Measurements from ENCODE around the gene DNAH10. TPM values are rescaled to one million over a fixed set of nuclear protein-coding genes. Genes with fewer than 3 reads are reported as not detected.

Gene DNAH10
- total and polyA plus RNA-seq, 7 experiments from 2014 or later = 0.05 to 0.50 (median 0.10) TPM

DNA sequence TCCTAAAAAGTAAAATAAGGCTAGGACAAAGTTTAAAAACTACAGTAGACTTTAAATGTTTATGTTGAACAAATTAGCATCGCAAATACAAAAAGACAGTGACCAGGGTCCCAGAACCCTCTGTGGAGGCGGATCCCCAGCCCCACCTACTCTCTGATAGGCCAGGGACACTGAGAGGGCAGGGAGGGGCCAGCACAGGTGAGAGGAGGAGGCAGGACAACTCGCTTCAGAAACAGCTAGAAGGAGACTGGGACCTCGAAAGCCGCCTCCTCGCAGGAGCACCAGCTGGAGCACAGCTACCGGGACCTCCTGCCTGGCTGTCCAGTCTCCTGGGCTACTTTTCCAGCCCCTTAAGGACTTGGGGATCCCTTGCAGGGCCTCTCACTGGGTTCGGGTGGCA lies 992 bp downstream of the DNAH10 start:
- Mint-ChIP-seq H3K9me3 (no peaks in the 10 kb centered on the region), H3K36me3 (peaks cover 0 to 5% (median 0%) of the 10 kb centered on the region in 5 donors), H3K27ac (no peak overlapping the region), H3K27me3 (peaks cover 0 to 11% (median 5%) of the 10 kb centered on the region in 5 donors), H3K4me1 (peaks cover 5 to 16% (median 9%) of the 10 kb centered on the region in 7 donors), H3K4me3 (peak overlapping the region in 7 of 10 donors; percentile 79 to 94 (median 85))
- DNase-seq (no peak), ATAC-seq (no peak)
- H3K9me3 ChIP-seq (ENCODE audit: control insufficient read depth in 2 of 3, low read length in 3 of 3) = no peaks in the 10 kb centered on the region
- CTCF ChIA-PET = no interaction called here
- H3K36me3 ChIP-seq (ENCODE audit: control insufficient read depth in 2 of 3, insufficient read depth in 3 of 3, low read length in 3 of 3) = no peaks in the 10 kb centered on the region
- no peak overlapping the region for H3K4me3 ChIP-seq (ENCODE audit: low read length)
- POLR2A ChIA-PET = no interaction called here
- H3K27ac ChIP-seq (ENCODE audit: low read depth, low read length) = no peak overlapping the region
- H3K27me3 ChIP-seq (ENCODE audit: control insufficient read depth in 2 of 2, insufficient read depth in 2 of 2, low read length in 2 of 2) = no peaks in the 10 kb centered on the region
- peaks cover 0 to 4% of the 10 kb centered on the region in 2 donors for H3K4me1 ChIP-seq (ENCODE audit: control insufficient read depth in 2 of 2, insufficient read depth in 2 of 2, low read length in 2 of 2)
- intact Hi-C loops (cut with micrococcal nuclease) = loop anchor here in 1 of 2 donors (2.0 to 5.0 kb wide), 3 partner anchors 50 to 219 kb away; partner anchors contain the start of genes ATP6V0A2, EIF2B1 and GTF2H3

DNA sequence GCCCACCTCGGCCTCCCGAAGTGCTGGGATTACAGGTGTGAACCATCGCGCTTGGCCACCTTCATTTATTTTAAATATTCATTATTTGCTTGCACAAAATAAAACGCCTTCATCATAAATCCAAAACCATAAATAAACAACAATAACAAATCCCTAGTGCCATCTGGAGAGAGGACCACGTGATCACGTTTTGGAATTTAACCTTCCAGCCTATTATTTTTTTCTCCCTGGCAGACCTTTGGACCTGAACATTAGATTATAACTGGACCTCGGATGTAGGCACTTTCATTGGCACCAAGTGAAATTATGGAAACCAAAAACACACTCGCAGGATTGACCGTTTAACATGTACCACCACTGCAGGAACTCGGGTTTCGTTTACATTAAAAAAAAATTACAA lies 2.0 kb downstream of the DNAH10 start:
- ATAC-seq (no peak), DNase-seq (no peak)
- H3K36me3 Mint-ChIP-seq = peaks cover 0 to 4% (median 0%) of the 10 kb centered on the region in 5 donors
- Histone ChIP-seq H3K4me1 (ENCODE audit: control insufficient read depth in 2 of 2, insufficient read depth in 2 of 2, low read length in 2 of 2) (peaks cover 0 to 4% of the 10 kb centered on the region in 2 donors), H3K27me3 (ENCODE audit: control insufficient read depth in 2 of 2, insufficient read depth in 2 of 2, low read length in 2 of 2) (no peaks in the 10 kb centered on the region), H3K4me3 (ENCODE audit: low read length) (no peak overlapping the region), H3K9me3 (ENCODE audit: control insufficient read depth in 2 of 3, low read length in 3 of 3) (no peaks in the 10 kb centered on the region), H3K36me3 (ENCODE audit: control insufficient read depth in 2 of 3, insufficient read depth in 3 of 3, low read length in 3 of 3) (no peaks in the 10 kb centered on the region), H3K27ac (ENCODE audit: low read depth, low read length) (no peak overlapping the region)
- H3K9me3 Mint-ChIP-seq = no peaks in the 10 kb centered on the region
- H3K4me3 Mint-ChIP-seq = peak overlapping the region in 4 of 10 donors; percentile 14 to 36 (median 16)
- CTCF ChIA-PET = no interaction called here
- no peak overlapping the region for H3K27ac Mint-ChIP-seq
- POLR2A ChIA-PET = no interaction called here
- intact Hi-C loops (cut with micrococcal nuclease) = loop anchor here in 1 of 2 donors (5.0 kb wide), 2 partner anchors 132 to 218 kb away; partner anchors contain the start of genes EIF2B1 and GTF2H3
- peaks cover 0 to 15% (median 5%) of the 10 kb centered on the region in 5 donors for H3K27me3 Mint-ChIP-seq
- H3K4me1 Mint-ChIP-seq = peaks cover 5 to 16% (median 9%) of the 10 kb centered on the region in 7 donors

DNA sequence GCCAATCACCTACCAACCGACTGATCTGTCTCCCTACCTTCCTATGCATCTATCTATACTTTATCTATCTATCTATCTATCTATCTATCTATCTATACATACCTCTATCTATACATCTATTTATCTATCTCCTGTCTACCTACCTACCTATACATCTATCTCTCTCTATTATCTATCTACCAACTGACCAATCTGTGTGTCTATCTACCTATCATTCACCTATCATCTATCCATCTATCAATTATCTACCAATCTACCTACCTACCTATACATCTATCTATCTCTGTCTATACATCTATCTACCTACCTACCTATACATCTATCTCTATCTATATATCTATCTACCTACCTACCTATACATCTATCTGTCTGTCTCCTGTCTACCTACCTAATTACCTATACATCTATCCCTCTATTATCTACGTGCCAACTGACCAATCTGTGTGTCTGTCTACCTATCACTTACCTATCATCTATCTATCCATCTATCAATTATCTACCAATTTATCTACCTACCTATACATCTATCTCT lies 3.5 kb downstream of the DNAH10 start:
- ATAC-seq (no peak), DNase-seq (no peak)
- Mint-ChIP-seq H3K27ac (no peak overlapping the region), H3K4me1 (peaks cover 5 to 16% (median 9%) of the 10 kb centered on the region in 7 donors), H3K36me3 (no peaks in the 10 kb centered on the region), H3K9me3 (no peaks in the 10 kb centered on the region), H3K4me3 (no peak overlapping the region), H3K27me3 (peaks cover 0 to 15% (median 5%) of the 10 kb centered on the region in 5 donors)
- intact Hi-C loops (cut with micrococcal nuclease) = no loop called here
- Histone ChIP-seq H3K4me3 (ENCODE audit: low read length) (no peak overlapping the region), H3K9me3 (ENCODE audit: control insufficient read depth in 2 of 3, low read length in 3 of 3) (no peaks in the 10 kb centered on the region), H3K36me3 (ENCODE audit: control insufficient read depth in 2 of 3, insufficient read depth in 3 of 3, low read length in 3 of 3) (no peaks in the 10 kb centered on the region), H3K4me1 (ENCODE audit: control insufficient read depth in 2 of 2, insufficient read depth in 2 of 2, low read length in 2 of 2) (peaks cover 0 to 4% of the 10 kb centered on the region in 2 donors), H3K27me3 (ENCODE audit: control insufficient read depth in 2 of 2, insufficient read depth in 2 of 2, low read length in 2 of 2) (no peaks in the 10 kb centered on the region), H3K27ac (ENCODE audit: low read depth, low read length) (no peak overlapping the region)
- ChIA-PET POLR2A (no interaction called here), CTCF (no interaction called here)

DNA sequence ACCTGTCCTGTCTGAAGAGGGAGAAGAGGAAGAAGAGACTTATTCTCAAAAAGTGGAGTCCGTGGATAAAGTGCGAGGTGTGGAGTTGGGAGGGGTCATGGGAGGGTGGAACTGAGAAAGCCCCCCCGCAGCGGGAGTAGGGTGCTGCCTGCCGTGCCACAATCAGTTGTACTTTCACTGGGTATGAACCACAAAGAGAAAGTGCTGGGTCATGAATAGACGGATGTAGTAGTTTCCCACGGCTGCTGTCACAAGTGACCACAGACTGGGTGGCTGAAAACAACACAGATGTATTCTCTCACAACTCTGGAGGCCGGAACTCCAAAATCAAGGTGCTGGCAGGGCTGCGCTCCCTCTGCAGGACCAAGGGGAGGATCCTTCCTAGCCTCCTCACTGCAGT lies 5.5 kb downstream of the DNAH10 start:
- Mint-ChIP-seq H3K4me3 (peak overlapping the region in 1 of 10 donors; percentile 3), H3K9me3 (peaks cover 0 to 2% (median 0%) of the 10 kb centered on the region in 11 donors), H3K27me3 (peaks cover 0 to 15% (median 6%) of the 10 kb centered on the region in 5 donors), H3K36me3 (no peaks in the 10 kb centered on the region), H3K4me1 (peaks cover 4 to 13% (median 7%) of the 10 kb centered on the region in 7 donors), H3K27ac (no peak overlapping the region)
- Histone ChIP-seq H3K4me1 (ENCODE audit: control insufficient read depth in 2 of 2, insufficient read depth in 2 of 2, low read length in 2 of 2) (peaks cover 0 to 1% of the 10 kb centered on the region in 2 donors), H3K27ac (ENCODE audit: low read depth, low read length) (no peak overlapping the region), H3K27me3 (ENCODE audit: control insufficient read depth in 2 of 2, insufficient read depth in 2 of 2, low read length in 2 of 2) (no peaks in the 10 kb centered on the region), H3K4me3 (ENCODE audit: low read length) (no peak overlapping the region), H3K36me3 (ENCODE audit: control insufficient read depth in 2 of 3, insufficient read depth in 3 of 3, low read length in 3 of 3) (no peaks in the 10 kb centered on the region), H3K9me3 (ENCODE audit: control insufficient read depth in 2 of 3, low read length in 3 of 3) (no peaks in the 10 kb centered on the region)
- ATAC-seq = peak; percentile 90
- intact Hi-C loops (cut with micrococcal nuclease) = no loop called here
- ChIA-PET POLR2A (no interaction called here), CTCF (no interaction called here)
- DNase-seq = no peak

DNA sequence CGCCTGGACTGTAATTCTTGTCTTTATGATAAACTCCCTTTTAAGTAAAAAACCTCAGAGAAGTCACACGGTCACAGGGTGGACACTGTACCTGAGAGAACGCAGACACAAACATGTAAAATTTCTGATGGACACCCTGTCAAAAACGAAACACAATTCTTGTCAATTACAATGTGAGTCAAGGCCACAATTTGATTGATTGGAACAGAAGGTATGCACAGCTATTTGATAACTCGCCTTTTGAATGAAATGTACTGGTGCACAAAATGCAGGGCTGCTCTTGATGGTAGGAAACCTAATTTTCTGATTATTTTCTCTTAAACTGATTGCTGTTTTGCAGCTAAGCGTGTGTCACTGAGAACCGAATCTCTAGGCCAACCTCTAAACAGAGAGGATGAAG lies 9.2 kb downstream of the DNAH10 start:
- Mint-ChIP-seq H3K4me1 (peaks cover 4 to 13% (median 5%) of the 10 kb centered on the region in 7 donors), H3K4me3 (no peak overlapping the region), H3K27ac (no peak overlapping the region), H3K9me3 (peaks cover 0 to 15% (median 4%) of the 10 kb centered on the region in 11 donors), H3K27me3 (peaks cover 0 to 18% (median 6%) of the 10 kb centered on the region in 5 donors), H3K36me3 (peaks cover 0 to 9% (median 0%) of the 10 kb centered on the region in 5 donors)
- intact Hi-C loops (cut with micrococcal nuclease) = no loop called here
- POLR2A ChIA-PET = no interaction called here
- H3K9me3 ChIP-seq (ENCODE audit: control insufficient read depth in 2 of 3, low read length in 3 of 3) = peaks cover 0 to 8% (median 0%) of the 10 kb centered on the region in 3 experiments
- H3K4me3 ChIP-seq (ENCODE audit: low read length) = no peak overlapping the region
- H3K4me1 ChIP-seq (ENCODE audit: control insufficient read depth in 2 of 2, insufficient read depth in 2 of 2, low read length in 2 of 2) = no peaks in the 10 kb centered on the region
- ATAC-seq (no peak), DNase-seq (no peak)
- no peaks in the 10 kb centered on the region for H3K27me3 ChIP-seq (ENCODE audit: control insufficient read depth in 2 of 2, insufficient read depth in 2 of 2, low read length in 2 of 2)
- no peaks in the 10 kb centered on the region for H3K36me3 ChIP-seq (ENCODE audit: control insufficient read depth in 2 of 3, insufficient read depth in 3 of 3, low read length in 3 of 3)
- CTCF ChIA-PET = no interaction called here
- no peak overlapping the region for H3K27ac ChIP-seq (ENCODE audit: low read depth, low read length)

DNA sequence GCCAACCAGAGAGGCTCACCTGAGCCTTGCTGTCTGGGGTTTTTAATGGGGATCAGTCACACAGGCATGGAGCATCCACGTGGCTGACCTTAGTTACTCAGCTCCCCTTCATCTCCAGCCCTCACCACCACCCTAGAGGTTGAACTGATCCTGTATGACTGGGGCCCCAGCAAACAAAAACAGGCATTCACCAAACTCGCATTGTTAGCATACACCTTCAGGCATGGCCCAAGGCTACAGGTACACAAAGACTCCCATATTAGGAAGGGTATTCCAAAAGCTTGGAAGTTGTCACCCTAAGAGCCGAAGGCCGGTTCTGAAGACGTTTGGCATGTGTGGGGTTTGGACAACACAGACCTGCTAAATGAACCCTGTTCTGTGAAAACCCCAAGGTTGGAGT lies 10.0 kb downstream of the DNAH10 start:
- no peaks in the 10 kb centered on the region for H3K36me3 ChIP-seq (ENCODE audit: control insufficient read depth in 2 of 3, insufficient read depth in 3 of 3, low read length in 3 of 3)
- DNase-seq (no peak), ATAC-seq (no peak)
- H3K4me1 ChIP-seq (ENCODE audit: control insufficient read depth in 2 of 2, insufficient read depth in 2 of 2, low read length in 2 of 2) = no peaks in the 10 kb centered on the region
- peaks cover 0 to 15% (median 4%) of the 10 kb centered on the region in 11 donors for H3K9me3 Mint-ChIP-seq
- H3K27me3 Mint-ChIP-seq = peaks cover 0 to 17% (median 6%) of the 10 kb centered on the region in 5 donors
- H3K4me1 Mint-ChIP-seq = peaks cover 4 to 13% (median 5%) of the 10 kb centered on the region in 7 donors
- H3K4me3 ChIP-seq (ENCODE audit: low read length) = no peak overlapping the region
- peaks cover 0 to 8% (median 0%) of the 10 kb centered on the region in 3 experiments for H3K9me3 ChIP-seq (ENCODE audit: control insufficient read depth in 2 of 3, low read length in 3 of 3)
- no peak overlapping the region for H3K27ac Mint-ChIP-seq
- ChIA-PET CTCF (no interaction called here), POLR2A (no interaction called here)
- H3K27me3 ChIP-seq (ENCODE audit: control insufficient read depth in 2 of 2, insufficient read depth in 2 of 2, low read length in 2 of 2) = no peaks in the 10 kb centered on the region
- no peak overlapping the region for H3K27ac ChIP-seq (ENCODE audit: low read depth, low read length)
- peaks cover 0 to 9% (median 0%) of the 10 kb centered on the region in 5 donors for H3K36me3 Mint-ChIP-seq
- no peak overlapping the region for H3K4me3 Mint-ChIP-seq
- intact Hi-C loops (cut with micrococcal nuclease) = no loop called here

DNA sequence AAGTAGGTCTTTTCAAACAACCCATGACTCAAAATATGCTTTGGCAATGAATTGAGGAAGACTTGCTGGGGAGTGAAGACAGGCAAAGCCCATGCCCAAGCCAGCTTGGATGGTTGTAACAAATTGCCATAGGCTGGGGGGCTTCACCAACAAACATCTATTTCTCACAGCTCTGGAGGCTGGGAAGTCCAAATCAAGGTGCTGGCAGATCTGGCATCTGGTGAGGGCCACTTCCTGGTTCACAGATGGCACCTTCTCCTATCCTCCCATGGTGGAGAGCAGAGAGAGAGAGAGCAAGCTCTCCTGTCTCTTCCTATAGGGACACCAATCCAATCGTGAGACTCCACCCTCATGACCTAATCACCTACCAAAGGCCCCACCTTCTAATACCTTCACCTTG lies 11.3 kb downstream of the DNAH10 start:
- H3K36me3 Mint-ChIP-seq = peaks cover 0 to 9% (median 0%) of the 10 kb centered on the region in 5 donors
- H3K27ac ChIP-seq (ENCODE audit: low read depth, low read length) = no peak overlapping the region
- ATAC-seq = no peak
- H3K9me3 ChIP-seq (ENCODE audit: control insufficient read depth in 2 of 3, low read length in 3 of 3) = peaks cover 0 to 8% (median 0%) of the 10 kb centered on the region in 3 experiments
- ChIA-PET CTCF (no interaction called here), POLR2A (no interaction called here)
- no peaks in the 10 kb centered on the region for H3K36me3 ChIP-seq (ENCODE audit: control insufficient read depth in 2 of 3, insufficient read depth in 3 of 3, low read length in 3 of 3)
- H3K4me3 ChIP-seq (ENCODE audit: low read length) = no peak overlapping the region
- H3K4me1 ChIP-seq (ENCODE audit: control insufficient read depth in 2 of 2, insufficient read depth in 2 of 2, low read length in 2 of 2) = no peaks in the 10 kb centered on the region
- H3K27me3 ChIP-seq (ENCODE audit: control insufficient read depth in 2 of 2, insufficient read depth in 2 of 2, low read length in 2 of 2) = no peaks in the 10 kb centered on the region
- H3K27me3 Mint-ChIP-seq = peaks cover 0 to 9% (median 0%) of the 10 kb centered on the region in 5 donors
- no peak overlapping the region for H3K27ac Mint-ChIP-seq
- H3K9me3 Mint-ChIP-seq = peaks cover 0 to 15% (median 4%) of the 10 kb centered on the region in 11 donors
- H3K4me3 Mint-ChIP-seq = no peak overlapping the region
- no peak for DNase-seq
- H3K4me1 Mint-ChIP-seq = peaks cover 0 to under 1% (median 0%) of the 10 kb centered on the region in 7 donors
- intact Hi-C loops (cut with micrococcal nuclease) = no loop called here

Data from naive thymus-derived CD4-positive, alpha-beta T cell (primary cell).